ENCODE measurements around the gene MLLT1. TPM values are rescaled to one million over a fixed set of nuclear protein-coding genes. Genes with fewer than 3 reads are reported as not detected.

The MLLT1 gene
- total and polyA plus RNA-seq, 10 of the 15 experiments (the other 5 are each of a cell fraction or from before 2014, with no cell fraction given) = 0.16 to 61.1 (median 8.5) TPM

- no peak for TF ChIP-seq BACH1 (IDR thresholded peaks at IDR 0.05; ENCODE audit: borderline replicate concordance)
- no peak for TF ChIP-seq CBFB (IDR thresholded peaks at IDR 0.05; ENCODE audit: low read depth)
- no peak for TF ChIP-seq POU2F2 (IDR thresholded peaks at IDR 0.05; ENCODE audit: borderline replicate concordance, low read depth, low read length)
- no peak for TF ChIP-seq RUNX3 (IDR thresholded peaks at IDR 0.05; ENCODE audit: low read length)
- TF ChIP-seq CREM (IDR thresholded peaks at IDR 0.05; ENCODE audit: low read depth) = no peak
- no peak for TF ChIP-seq STAT3 (IDR thresholded peaks at IDR 0.05; ENCODE audit: low read depth, low read length)
- no peak for TF ChIP-seq ZSCAN29 (IDR thresholded peaks at IDR 0.05)
- TF ChIP-seq JUND (IDR thresholded peaks at IDR 0.05; ENCODE audit: low read depth, low read length) = no peak
Measured at GRCh38 chr19:6228551-6229215, 51.1 kb downstream of the MLLT1 start (continued).

- no peak for FAIRE-seq
- Histone ChIP-seq H3K9me3 (replicated peaks; ENCODE audit: control insufficient read depth, insufficient read depth, low read length) (no peaks in the 10 kb centered on the region), H3K27me3 (replicated peaks in 1 of 2; ENCODE audit: control insufficient read depth in 2 of 2, insufficient read depth in 2 of 2, low read length in 1 of 2) (no peaks in the 10 kb centered on the region), H3K27ac (ENCODE audit: control insufficient read depth, insufficient read depth) (no peak overlapping the region), H3K79me2 (ENCODE audit: control insufficient read depth, insufficient read depth, low read length) (no peaks in the 10 kb centered on the region; the same call in none of the 2 replicates), H3K4me2 (ENCODE audit: control insufficient read depth, insufficient read depth) (no peak overlapping the region), H3K4me3 (no peak overlapping the region), H3K36me3 (ENCODE audit: control insufficient read depth in 2 of 2, insufficient read depth in 2 of 2, low read length in 1 of 2) (peaks cover 9 to 42% of the 10 kb centered on the region in 2 experiments), H3K9ac (ENCODE audit: control insufficient read depth, insufficient read depth, low read length) (no peak overlapping the region), H2AFZ (ENCODE audit: control insufficient read depth, low read depth, low read length) (no peak overlapping the region), H4K20me1 (ENCODE audit: control insufficient read depth, insufficient read depth) (no peaks in the 10 kb centered on the region; the same call in 1 of the 2 replicates), H3K4me1 (ENCODE audit: control insufficient read depth, insufficient read depth, low read length) (no peaks in the 10 kb centered on the region)
- TF ChIP-seq RAD51 (IDR thresholded peaks at IDR 0.05) = no peak
- TF ChIP-seq HDGF (IDR thresholded peaks at IDR 0.05) = no peak
- TF ChIP-seq MYB (IDR thresholded peaks at IDR 0.05; ENCODE audit: borderline replicate concordance, low read depth, low read length) = no peak
- no peak for TF ChIP-seq SREBF1 (IDR thresholded peaks at IDR 0.05; ENCODE audit: low read length)
- no peak for TF ChIP-seq IKZF1 (conservative IDR thresholded peaks at IDR 0.05)
- TF ChIP-seq TAF1 (IDR thresholded peaks at IDR 0.05; ENCODE audit: borderline replicate concordance, low read depth, low read length) = no peak
- no peak for TF ChIP-seq NBN (IDR thresholded peaks at IDR 0.05)
- TF ChIP-seq ZSCAN29 (IDR thresholded peaks at IDR 0.05) = no peak
- BruUV-seq (replicated peaks) = no TSS peak
- ChIA-PET SMC1A (ENCODE audit: uncharacterized antibody, unreplicated experiment) (no interaction called here), RAD21 (ENCODE audit: unreplicated experiment) (no interaction called here), CTCF (no interaction called here), POLR2A (no interaction called here)
- DNase-seq (ENCODE audit: low read depth, low spot score) = no peak
- WGBS (ENCODE audit: insufficient coverage, insufficient replicate concordance, low lambda C conversion rate, missing lambda C conversion rate) = 91% methylated on average over 12 of the region's 12 CpGs
- in situ Hi-C loops (cut with MboI) (no loop called here), intact Hi-C loops (cut with micrococcal nuclease; ENCODE audit: unreplicated experiment) (no loop called here)
- no peak for ATAC-seq
Measured at GRCh38 chr19:6227936-6228325, 51.8 kb downstream of the MLLT1 start.
